Keratinocyte (primary cell): ENCODE data around the gene TIMM10. TPM values are rescaled to one million over a fixed set of nuclear protein-coding genes. Genes with fewer than 3 reads are reported as not detected.

Experiments used
- DNase-seq: peaks from one replicate; pipeline ENCODE4 v3.0.0-alpha.2; 2011; ENCODE audit warnings: low read depth, missing footprints, low spot score
- FAIRE-seq: peaks from 2 replicates; lab custom pipeline; 2011; peaks lifted over from hg19 to GRCh38; lab: Jason Lieb, UNC
- H2AFZ ChIP-seq: 2 replicates; pipeline ENCODE4 v1.6.0; 2012; ENCODE audit warnings: low read length, control low read depth, inconsistent platforms; ENCODE audit not compliant: control insufficient read depth
- H3K27ac ChIP-seq: 2 replicates; pipeline ENCODE4 v1.5.1; 2011; ENCODE audit warnings: low read length; ENCODE audit not compliant: control insufficient read depth, insufficient read depth
- H3K27me3 ChIP-seq: 3 replicates; pipeline ENCODE4 v1.6.0; 2011; ENCODE audit warnings: low read length; ENCODE audit not compliant: control insufficient read depth, insufficient read depth; ENCODE audit errors: extremely low read depth
- H3K36me3 ChIP-seq, 2 experiments: 2 replicates in 1 of 2; 3 replicates in 1 of 2; pipeline ENCODE4 v1.5.1; 2011; ENCODE audit warnings: low read length in 2 of 2, mild to moderate bottlenecking in 1 of 2; ENCODE audit not compliant: control insufficient read depth in 2 of 2, insufficient read depth in 2 of 2; ENCODE audit errors: extremely low read depth in 1 of 2
- H3K4me1 ChIP-seq: 3 replicates; pipeline ENCODE4 v1.5.1; 2011; ENCODE audit warnings: low read length; ENCODE audit not compliant: control insufficient read depth, insufficient read depth; ENCODE audit errors: extremely low read depth
- H3K4me2 ChIP-seq: 3 replicates; pipeline ENCODE4 v1.6.0; 2011; ENCODE audit warnings: low read depth, low read length; ENCODE audit not compliant: control insufficient read depth, insufficient read depth; ENCODE audit errors: extremely low read depth
- H3K4me3 ChIP-seq, 3 experiments: fragments of 200-600 bp in 1 of 3; sonication (generic) in 1 of 3; 2 replicates in 2 of 3; 3 replicates in 1 of 3; pipeline ENCODE4 v1.5.1; 2011 to 2016; ENCODE audit warnings: low read length in 3 of 3, mild to moderate bottlenecking in 3 of 3, control low read depth in 2 of 3, inconsistent platforms in 1 of 3, low read depth in 1 of 3, mixed read lengths in 1 of 3, mixed run types in 1 of 3, moderate library complexity in 1 of 3; ENCODE audit not compliant: control insufficient read depth in 2 of 3, insufficient read depth in 2 of 3; ENCODE audit errors: extremely low read depth in 1 of 3
- H3K79me2 ChIP-seq: 2 replicates; pipeline ENCODE4 v1.6.0; 2012; ENCODE audit warnings: low read length; ENCODE audit not compliant: control insufficient read depth, insufficient read depth
- H3K9ac ChIP-seq: 3 replicates; pipeline ENCODE4 v1.6.0; 2011; ENCODE audit warnings: low read length; ENCODE audit not compliant: control insufficient read depth, insufficient read depth; ENCODE audit errors: extremely low read depth
- H3K9me1 ChIP-seq: 3 replicates; pipeline ENCODE4 v1.6.0; 2011; ENCODE audit warnings: low read length; ENCODE audit not compliant: control insufficient read depth, insufficient read depth; ENCODE audit errors: extremely low read depth
- H3K9me3 ChIP-seq: 2 replicates; pipeline ENCODE4 v1.5.1; 2012; ENCODE audit warnings: low read depth, low read length; ENCODE audit not compliant: control insufficient read depth
- H4K20me1 ChIP-seq: 3 replicates; pipeline ENCODE4 v1.6.0; 2011; ENCODE audit warnings: low read length; ENCODE audit not compliant: control insufficient read depth, insufficient read depth; ENCODE audit errors: extremely low read depth
- CTCF ChIP-seq, 3 experiments: IDR thresholded peaks in 1 of 3; conservative IDR thresholded peaks in 1 of 3; optimal IDR thresholded peaks in 1 of 3; 2 replicates in 2 of 3; 3 replicates in 1 of 3; pipeline versions ENCODE3 to v1.5.1; 2011; ENCODE audit warnings: low read length in 3 of 3, mild to moderate bottlenecking in 3 of 3, moderate library complexity in 2 of 3, control low read depth in 1 of 3, inconsistent platforms in 1 of 3; ENCODE audit not compliant: insufficient read depth in 2 of 3; ENCODE audit errors: extremely low read depth in 1 of 3
- EZH2 ChIP-seq: IDR thresholded peaks from one replicate; pipeline ENCODE4 v1.6.1; 2012; ENCODE audit warnings: inconsistent platforms, mild to moderate bottlenecking, low read length, moderate library complexity
- dilution Hi-C: fragments of 300-500 bp; cut with MboI; formaldehyde crosslinking; loops from one replicate; pipeline ENCODE4 v1.7.0; 2020; ENCODE audit warnings: low sequenced_read_pairs; ENCODE audit not compliant: extremely low pct_ligation_motif_present
- polyA plus RNA-seq, 5 experiments: library from polyadenylated mRNA; depleted of rRNA in 3 of 5; stranded (reverse) in 3 of 5; stranded (forward) in 1 of 5; unstranded in 1 of 5; fragments of >200 nt; gene quantifications; 1 replicate in 1 of 5; 2 replicates in 3 of 5; 3 replicates in 1 of 5; pipeline versions ENCODE4 v1.2.1 to v1.2.3, GENCODE V29; 2011 to 2012; ENCODE audit warnings: missing spikeins in 2 of 5, low read depth in 1 of 5, low replicate concordance in 1 of 5

The TIMM10 gene
- polyA plus RNA-seq, 1 donor (not counting 4 experiments of a cell fraction or from before 2014, with no cell fraction given) = 92.2 TPM

- no peaks in the 10 kb centered on the region for H3K9me1 ChIP-seq
- no peaks in the 10 kb centered on the region for H3K79me2 ChIP-seq
- DNase-seq (no peak), FAIRE-seq (no peak)
- H3K27me3 ChIP-seq = peaks cover 10% of the 10 kb centered on the region
- H3K4me1 ChIP-seq = no peaks in the 10 kb centered on the region
- no peaks in the 10 kb centered on the region for H3K9me3 ChIP-seq
- H3K4me2 ChIP-seq = no peak overlapping the region
- TF ChIP-seq EZH2 (no peak), CTCF (optimal IDR thresholded peaks at IDR 0.05 in 1 of 3, IDR thresholded peaks at IDR 0.05 in 1 of 3, conservative IDR thresholded peaks at IDR 0.05 in 1 of 3; ENCODE audit: extremely low read depth in 1 of 3, insufficient read depth in 2 of 3, low read length in 3 of 3) (no peak)
- no peak overlapping the region for H3K9ac ChIP-seq
- H2AFZ ChIP-seq = no peak overlapping the region
- H4K20me1 ChIP-seq = no peaks in the 10 kb centered on the region
- dilution Hi-C loops = no loop called here
- H3K27ac ChIP-seq = no peak overlapping the region
- H3K4me3 ChIP-seq = no peak overlapping the region
- H3K36me3 ChIP-seq = no peaks in the 10 kb centered on the region
Observed at GRCh38 chr11:57483562-57483918, 47.0 kb downstream of the TIMM10 start.

DNA sequence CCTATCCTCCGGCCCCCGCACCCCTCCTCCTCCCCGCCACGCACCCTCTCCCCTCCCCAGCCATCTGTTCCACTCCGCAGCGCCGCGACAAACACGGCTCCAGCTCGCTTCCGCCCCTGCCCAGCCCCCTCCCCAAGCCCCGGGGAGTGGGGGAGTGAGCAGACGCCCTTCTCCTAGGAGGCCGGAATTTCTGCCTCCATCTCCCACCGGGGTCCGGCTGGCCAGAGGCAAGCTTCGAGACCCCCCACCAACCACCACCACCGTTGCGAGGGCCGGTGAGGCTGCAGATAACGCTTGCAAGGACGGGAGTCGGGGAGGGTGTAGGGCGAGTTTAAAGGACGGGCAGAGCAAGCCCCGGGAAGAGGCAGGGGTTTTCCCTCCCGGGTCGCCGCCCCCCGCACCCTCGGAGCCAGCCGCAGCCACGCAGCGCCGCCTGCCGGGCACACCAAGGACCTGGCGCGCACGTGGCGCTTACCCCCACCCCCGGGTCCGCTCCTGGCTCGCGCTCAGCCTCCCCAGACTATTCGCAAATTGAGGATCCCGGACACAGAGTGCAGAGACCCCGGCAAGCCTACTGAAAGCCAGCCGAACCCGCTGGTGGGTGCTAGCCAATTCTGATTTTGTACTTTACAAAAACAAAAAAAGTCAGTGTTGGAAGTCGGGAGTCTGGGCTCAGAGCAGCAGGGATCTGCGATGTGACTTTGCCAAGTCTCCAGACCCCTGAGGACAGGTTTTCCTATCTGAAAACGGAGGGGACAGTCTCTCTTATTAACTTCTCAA is 47.6 kb downstream of the TIMM10 start:
- Histone ChIP-seq H2AFZ (no peak overlapping the region), H3K27me3 (peaks cover 11% of the 10 kb centered on the region), H3K4me1 (no peaks in the 10 kb centered on the region), H3K9me3 (no peaks in the 10 kb centered on the region), H3K4me2 (no peak overlapping the region), H3K27ac (no peak overlapping the region), H4K20me1 (no peaks in the 10 kb centered on the region), H3K4me3 (no peak overlapping the region), H3K9ac (no peak overlapping the region), H3K79me2 (no peaks in the 10 kb centered on the region), H3K9me1 (no peaks in the 10 kb centered on the region), H3K36me3 (no peaks in the 10 kb centered on the region)
- dilution Hi-C loops = no loop called here
- FAIRE-seq = no peak
- no peak for DNase-seq
- TF ChIP-seq CTCF (optimal IDR thresholded peaks at IDR 0.05 in 1 of 3, IDR thresholded peaks at IDR 0.05 in 1 of 3, conservative IDR thresholded peaks at IDR 0.05 in 1 of 3; ENCODE audit: extremely low read depth in 1 of 3, insufficient read depth in 2 of 3, low read length in 3 of 3) (peak in 1 of 3 experiments; percentile 70), EZH2 (no peak)
